ENCODE data around the gene SLC38A7. TPM values are rescaled to one million over a fixed set of nuclear protein-coding genes. Genes with fewer than 3 reads are reported as not detected.

The SLC38A7 gene
- polyA plus RNA-seq, 3 donors: 5.1 to 23.4 (median 7.4) TPM

DNA sequence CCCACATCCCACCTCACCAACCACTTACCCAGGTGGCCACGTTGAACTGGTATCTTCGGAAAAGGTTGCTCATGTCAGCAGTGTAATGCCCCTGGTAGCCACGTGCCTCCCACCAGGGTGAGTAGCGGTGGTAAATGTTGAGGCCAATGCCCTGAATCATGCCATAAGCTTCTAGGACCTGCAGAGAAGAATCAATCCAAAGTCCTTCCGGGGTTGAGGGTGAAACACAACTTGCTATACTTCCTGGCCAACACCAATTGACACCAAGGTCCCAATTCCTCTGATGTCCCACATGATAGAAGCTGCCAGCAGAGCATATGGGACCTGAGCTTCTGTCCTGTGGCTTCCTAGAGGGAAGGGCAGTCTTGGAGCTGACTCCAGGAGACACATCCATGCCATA lies 43.6 kb downstream of the SLC38A7 start:
- H3K36me3 ChIP-seq (replicated peaks in 1 of 2; ENCODE audit: control insufficient read depth in 1 of 2, insufficient read depth in 2 of 2, low read length in 2 of 2): no peaks in the 10 kb centered on the region
- H3K4me3 Mint-ChIP-seq: no peak overlapping the region
- no peaks in the 10 kb centered on the region for H3K9me3 ChIP-seq (replicated peaks in 1 of 2; ENCODE audit: control insufficient read depth in 1 of 2, insufficient read depth in 1 of 2, low read length in 2 of 2)
- H3K9ac ChIP-seq (ENCODE audit: insufficient read depth, low read length, poor library complexity, severe bottlenecking): no peak overlapping the region
- H3K79me2 ChIP-seq (ENCODE audit: insufficient read depth, low read length): no peaks in the 10 kb centered on the region
- H3K4me3 ChIP-seq (replicated peaks in 1 of 3; ENCODE audit: low read depth in 2 of 3, low read length in 3 of 3): no peak overlapping the region
- no peaks in the 10 kb centered on the region for H3K4me1 ChIP-seq (ENCODE audit: control insufficient read depth in 1 of 2, insufficient read depth in 2 of 2, low read length in 2 of 2)
- no peak overlapping the region for H3K27ac Mint-ChIP-seq
- H3K4me2 ChIP-seq (replicated peaks; ENCODE audit: extremely low read depth, low read length, poor library complexity, severe bottlenecking): no peak overlapping the region
- TF ChIP-seq CTCF (IDR thresholded peaks at IDR 0.05): no peak
- H3K9me3 Mint-ChIP-seq: peaks cover 0 to 2% (median 0%) of the 10 kb centered on the region in 7 donors
- no peaks in the 10 kb centered on the region for H3K27me3 ChIP-seq (ENCODE audit: control insufficient read depth in 2 of 2, insufficient read depth in 2 of 2, low read length in 2 of 2)
- H2AFZ ChIP-seq (ENCODE audit: insufficient read depth, low read depth, low read length, poor library complexity, severe bottlenecking): no peak overlapping the region
- H3K27me3 Mint-ChIP-seq (ENCODE audit: low read depth in 3 of 3): peaks cover 0 to 8% (median 2%) of the 10 kb centered on the region in 3 donors
- no peaks in the 10 kb centered on the region for H4K20me1 ChIP-seq (ENCODE audit: insufficient read depth, low read length)
- no CpG with 5 or more reads among the region's 5 CpGs for WGBS (ENCODE audit: insufficient coverage)
- no peaks in the 10 kb centered on the region for H3K36me3 Mint-ChIP-seq
- no peak overlapping the region for H3K27ac ChIP-seq (ENCODE audit: low read depth in 1 of 2, low read length in 2 of 2)
- intact Hi-C loops (cut with micrococcal nuclease): no loop called here
- peaks cover 6% of the 10 kb centered on the region for H3K4me1 Mint-ChIP-seq
- DNase-seq: no peak

DNA sequence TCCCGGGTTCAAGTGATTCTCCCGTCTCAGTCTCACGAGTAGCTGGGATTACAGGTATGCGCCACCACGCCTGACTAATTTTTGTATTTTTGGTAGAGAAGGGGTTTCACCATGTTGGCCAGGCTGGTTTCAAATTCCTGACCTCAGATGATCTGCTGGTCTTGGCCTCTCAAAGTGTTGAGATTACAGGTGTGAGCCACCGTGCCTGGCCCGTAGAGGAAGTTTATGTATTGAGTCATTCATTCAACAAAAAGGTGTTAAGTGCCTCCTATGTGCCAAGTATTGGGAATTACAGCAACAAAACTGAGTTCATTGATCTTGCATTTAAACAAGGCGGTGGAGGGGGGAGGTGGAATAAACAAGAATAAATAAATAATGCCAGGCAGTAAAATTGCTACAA lies 44.7 kb downstream of the SLC38A7 start:
- Histone ChIP-seq H3K27ac (ENCODE audit: low read depth in 1 of 2, low read length in 2 of 2) (no peak overlapping the region), H3K27me3 (ENCODE audit: control insufficient read depth in 2 of 2, insufficient read depth in 2 of 2, low read length in 2 of 2) (no peaks in the 10 kb centered on the region), H3K9me3 (replicated peaks in 1 of 2; ENCODE audit: control insufficient read depth in 1 of 2, insufficient read depth in 1 of 2, low read length in 2 of 2) (no peaks in the 10 kb centered on the region), H3K9ac (ENCODE audit: insufficient read depth, low read length, poor library complexity, severe bottlenecking) (no peak overlapping the region), H3K36me3 (replicated peaks in 1 of 2; ENCODE audit: control insufficient read depth in 1 of 2, insufficient read depth in 2 of 2, low read length in 2 of 2) (no peaks in the 10 kb centered on the region), H3K79me2 (ENCODE audit: insufficient read depth, low read length) (no peaks in the 10 kb centered on the region), H3K4me2 (replicated peaks; ENCODE audit: extremely low read depth, low read length, poor library complexity, severe bottlenecking) (no peak overlapping the region), H4K20me1 (ENCODE audit: insufficient read depth, low read length) (no peaks in the 10 kb centered on the region), H3K4me1 (ENCODE audit: control insufficient read depth in 1 of 2, insufficient read depth in 2 of 2, low read length in 2 of 2) (no peaks in the 10 kb centered on the region), H3K4me3 (replicated peaks in 1 of 3; ENCODE audit: low read depth in 2 of 3, low read length in 3 of 3) (no peak overlapping the region), H2AFZ (ENCODE audit: insufficient read depth, low read depth, low read length, poor library complexity, severe bottlenecking) (no peak overlapping the region)
- Mint-ChIP-seq H3K27ac (no peak overlapping the region), H3K4me1 (peaks cover 6% of the 10 kb centered on the region), H3K27me3 (ENCODE audit: low read depth in 3 of 3) (peaks cover 0 to 6% (median 2%) of the 10 kb centered on the region in 3 donors), H3K4me3 (no peak overlapping the region), H3K36me3 (no peaks in the 10 kb centered on the region), H3K9me3 (peaks cover 0 to 2% (median 0%) of the 10 kb centered on the region in 7 donors)
- WGBS (ENCODE audit: insufficient coverage): 100% methylated on average over 1 of the region's 8 CpGs
- intact Hi-C loops (cut with micrococcal nuclease): no loop called here
- no peak for TF ChIP-seq CTCF (IDR thresholded peaks at IDR 0.05)
- DNase-seq: no peak

Data from CD14-positive monocyte (primary cell).